Esophagus mucosa (tissue), 1 donor: ENCODE results near the gene NDUFA6. TPM values are rescaled to one million over a fixed set of nuclear protein-coding genes. Genes with fewer than 3 reads are reported as not detected.

Experiments used
- total RNA-seq: library from RNA; stranded (reverse); gene quantifications from one replicate; pipeline ENCODE4 v1.2.4, GENCODE V29; 2023
- donor health status: DM: yes; HTN: yes; CAD: no.

The NDUFA6 gene
- total RNA-seq, 1 donor from 2014 or later, result 76.9 TPM

Other genes starting within 250 kb of the NDUFA6 start
- gene SHISA8, start 175.7 kb downstream of the NDUFA6 start, total RNA-seq, result 0.16 TPM
- 1.00 TPM for gene TNFRSF13C, start 164.0 kb downstream of the NDUFA6 start, total RNA-seq
- gene CENPM, start 143.6 kb downstream of the NDUFA6 start, total RNA-seq, result 10.6 TPM
- 0.24 TPM for gene SEPTIN3, start 121.3 kb downstream of the NDUFA6 start, total RNA-seq
- 0.60 TPM for gene WBP2NL, start 92.0 kb downstream of the NDUFA6 start, total RNA-seq
- gene NAGA, start 20.0 kb downstream of the NDUFA6 start, total RNA-seq, result 11.2 TPM
- 5.5 TPM for gene PHETA2, start 16.5 kb downstream of the NDUFA6 start, total RNA-seq
- 86.4 TPM for gene SMDT1, start 11.1 kb downstream of the NDUFA6 start, total RNA-seq
- gene CYP2D6, start 40.0 kb upstream of the NDUFA6 start, total RNA-seq, result 1.1 TPM
- gene TCF20, start 179.9 kb upstream of the NDUFA6 start, total RNA-seq, result 40.7 TPM